ENCODE results near the gene GBX2. TPM values are rescaled to one million over a fixed set of nuclear protein-coding genes. Genes with fewer than 3 reads are reported as not detected.

GBX2 gene
- not detected for total RNA-seq

- Mint-ChIP-seq H3K36me3 (no peaks in the 10 kb centered on the region), H3K27ac (peak within 1 kb of the TSS in 1 of 2 donors; percentile 72), H3K9me3 (no peaks in the 10 kb centered on the region)
- DNase-seq (ENCODE audit: low spot score in 2 of 2) (peak in 1 of 2 donors; percentile 19), ATAC-seq (peak in 1 of 2 donors; percentile 55)
Observed at GRCh38 chr2:236168110-236169080, at the start of gene GBX2. Gene GBX2, minus strand, starts transcription at chr2:236168386. Its CDS starts 415 bp downstream, at chr2:236167971.

- H3K9me3 Mint-ChIP-seq = no peaks in the 10 kb centered on the region
- DNase-seq (ENCODE audit: low spot score in 2 of 2) = no peak
- H3K36me3 Mint-ChIP-seq = peaks cover 0 to 6% of the 10 kb centered on the region in 2 donors
- no peak overlapping the region for H3K27ac Mint-ChIP-seq
- ATAC-seq = no peak
Observed at GRCh38 chr2:236217926-236218325, 49.7 kb upstream of the GBX2 start.

DNA sequence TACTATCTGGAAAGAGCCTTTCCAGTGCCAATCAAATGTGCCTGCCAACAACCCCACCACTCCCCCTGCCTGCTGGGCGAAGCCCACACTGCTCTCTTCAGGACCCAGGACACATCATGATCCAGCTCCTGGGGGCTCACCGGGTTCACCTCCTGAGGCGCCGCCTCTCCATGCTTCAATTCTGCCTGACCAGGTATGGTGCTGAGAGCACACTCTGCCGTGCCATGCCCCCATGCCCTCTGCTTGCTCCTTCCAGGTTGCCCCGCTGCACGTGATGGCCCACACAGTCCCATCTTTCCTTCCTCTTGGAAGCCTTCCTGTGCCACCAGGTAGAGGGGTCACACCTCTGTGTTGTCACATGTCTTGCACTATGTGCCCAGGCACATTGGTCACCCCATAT lies 48.5 kb upstream of the GBX2 start:
- no peaks in the 10 kb centered on the region for H3K9me3 Mint-ChIP-seq
- ATAC-seq (no peak), DNase-seq (ENCODE audit: low spot score in 2 of 2) (no peak)
- peaks cover 0 to 6% of the 10 kb centered on the region in 2 donors for H3K36me3 Mint-ChIP-seq
- H3K27ac Mint-ChIP-seq = no peak overlapping the region

GRCh38 chr2:236215761-236216333 lies 47.7 kb upstream of the GBX2 start:
- Mint-ChIP-seq H3K27ac (no peak overlapping the region), H3K9me3 (no peaks in the 10 kb centered on the region), H3K36me3 (peaks cover 0 to 6% of the 10 kb centered on the region in 2 donors)
- ATAC-seq = no peak
- no peak for DNase-seq (ENCODE audit: low spot score in 2 of 2)

GRCh38 chr2:236215196-236215595 lies 47.0 kb upstream of the GBX2 start:
- DNase-seq (ENCODE audit: low spot score in 2 of 2) (no peak), ATAC-seq (no peak)
- peaks cover 0 to 6% of the 10 kb centered on the region in 2 donors for H3K36me3 Mint-ChIP-seq
- no peaks in the 10 kb centered on the region for H3K9me3 Mint-ChIP-seq
- no peak overlapping the region for H3K27ac Mint-ChIP-seq

GRCh38 chr2:236214376-236214995 lies 46.3 kb upstream of the GBX2 start:
- DNase-seq (ENCODE audit: low spot score in 2 of 2) (no peak), ATAC-seq (no peak)
- Mint-ChIP-seq H3K27ac (no peak overlapping the region), H3K36me3 (peaks cover 0 to 6% of the 10 kb centered on the region in 2 donors), H3K9me3 (no peaks in the 10 kb centered on the region)

DNA sequence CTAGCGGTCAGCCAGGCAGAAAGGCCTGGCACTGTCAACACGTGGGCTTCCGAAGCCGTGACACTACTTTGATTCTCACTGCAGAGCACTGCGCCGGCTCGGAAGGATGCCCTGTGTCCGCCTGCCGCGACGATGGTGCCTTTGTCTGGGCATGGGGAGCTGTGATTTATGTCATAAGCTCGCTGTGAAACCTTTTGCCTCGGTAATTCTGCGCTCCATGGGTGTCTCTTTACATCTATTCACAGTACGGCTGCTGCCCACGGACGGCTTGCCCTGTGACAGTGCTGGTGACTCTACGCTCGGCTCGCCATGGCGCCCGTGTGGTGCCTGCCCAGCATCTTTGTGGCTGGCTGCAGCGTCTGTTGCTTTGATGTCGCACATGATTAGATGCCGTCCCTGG lies 43.1 kb upstream of the GBX2 start:
- no peak for ATAC-seq
- H3K36me3 Mint-ChIP-seq = peaks cover 0 to 6% of the 10 kb centered on the region in 2 donors
- H3K9me3 Mint-ChIP-seq = peaks cover 0 to 7% of the 10 kb centered on the region in 2 donors
- no peak overlapping the region for H3K27ac Mint-ChIP-seq
- no peak for DNase-seq (ENCODE audit: low spot score in 2 of 2)

- no peak for ATAC-seq
- H3K27ac Mint-ChIP-seq = no peak overlapping the region
- peaks cover 0 to 6% of the 10 kb centered on the region in 2 donors for H3K36me3 Mint-ChIP-seq
- DNase-seq (ENCODE audit: low spot score in 2 of 2) = no peak
- H3K9me3 Mint-ChIP-seq = peaks cover 0 to 12% of the 10 kb centered on the region in 2 donors
Observed at GRCh38 chr2:236210536-236210935, 42.4 kb upstream of the GBX2 start.

DNA sequence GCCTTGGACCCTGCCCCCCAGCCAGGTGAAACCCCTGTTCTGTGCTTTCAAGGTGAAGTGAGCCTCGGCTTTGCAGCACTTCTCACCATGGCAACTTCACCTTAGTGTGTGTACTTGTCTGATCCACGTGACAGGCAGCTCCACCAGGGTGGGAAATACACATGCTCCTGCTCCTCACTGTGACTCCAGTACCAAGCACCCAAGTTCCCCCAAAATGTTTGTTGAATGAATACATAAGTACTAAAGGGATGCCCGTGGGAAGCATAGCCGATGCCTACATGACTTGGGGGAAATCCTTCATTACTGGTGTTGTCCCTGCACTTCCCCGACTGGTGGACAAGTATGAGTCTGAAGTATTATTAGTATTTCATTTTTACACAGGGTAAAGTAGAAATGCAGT lies 41.8 kb upstream of the GBX2 start:
- H3K36me3 Mint-ChIP-seq = peaks cover 0 to 6% of the 10 kb centered on the region in 2 donors
- DNase-seq (ENCODE audit: low spot score in 2 of 2) (no peak), ATAC-seq (no peak)
- no peak overlapping the region for H3K27ac Mint-ChIP-seq
- H3K9me3 Mint-ChIP-seq = peaks cover 0 to 12% of the 10 kb centered on the region in 2 donors

GRCh38 chr2:236209535-236209934 lies 41.3 kb upstream of the GBX2 start:
- no peak overlapping the region for H3K27ac Mint-ChIP-seq
- H3K36me3 Mint-ChIP-seq = peaks cover 0 to 6% of the 10 kb centered on the region in 2 donors
- ATAC-seq (no peak), DNase-seq (ENCODE audit: low spot score in 2 of 2) (no peak)
- H3K9me3 Mint-ChIP-seq = peaks cover 0 to 12% of the 10 kb centered on the region in 2 donors

DNA sequence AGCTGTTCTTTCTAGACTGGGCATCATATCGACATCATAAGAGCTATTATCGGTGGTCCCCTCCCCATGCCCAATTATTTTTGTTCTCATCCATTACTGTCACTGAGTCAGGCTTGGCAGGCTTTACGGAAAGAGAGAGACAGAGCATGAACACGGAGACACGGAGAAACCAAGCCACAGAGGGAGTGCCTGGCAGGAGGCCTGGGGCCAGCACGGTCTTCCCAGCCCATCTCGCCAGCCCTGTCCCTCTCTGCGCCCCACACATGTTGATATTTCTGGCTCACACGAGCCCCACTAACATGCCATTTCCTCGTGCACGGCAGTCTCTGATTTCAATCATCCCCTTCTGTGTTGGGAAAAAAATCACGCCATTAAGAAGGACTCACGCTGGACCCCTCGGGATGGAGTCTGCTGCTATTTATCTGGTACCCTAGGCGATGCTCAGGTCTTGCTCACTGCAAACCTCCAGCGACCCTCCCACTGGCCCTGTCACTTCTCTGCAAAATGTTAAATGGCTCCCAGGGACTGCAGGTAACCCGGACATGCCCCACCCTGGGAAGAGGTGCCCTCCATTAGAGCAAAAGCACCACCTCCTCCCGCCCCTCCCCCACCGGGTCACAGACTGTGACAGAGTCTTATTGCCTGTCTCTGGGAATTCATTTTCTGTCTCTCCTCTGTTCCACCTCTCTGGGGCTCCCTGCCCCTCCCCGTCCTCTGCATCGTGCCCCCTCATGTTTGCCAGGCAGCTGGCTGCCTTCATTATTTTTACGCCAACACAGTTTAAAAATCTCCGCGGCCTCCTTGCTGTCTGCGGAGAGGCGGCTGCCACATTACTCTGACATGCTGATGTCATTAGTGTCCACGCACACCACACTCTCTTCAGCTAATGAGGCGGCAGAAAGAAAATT lies 40.1 kb upstream of the GBX2 start:
- DNase-seq (ENCODE audit: low spot score in 2 of 2) = no peak
- Mint-ChIP-seq H3K27ac (no peak overlapping the region), H3K9me3 (peaks cover 0 to 12% of the 10 kb centered on the region in 2 donors), H3K36me3 (peaks cover 0 to 2% of the 10 kb centered on the region in 2 donors)
- ATAC-seq = no peak

DNA sequence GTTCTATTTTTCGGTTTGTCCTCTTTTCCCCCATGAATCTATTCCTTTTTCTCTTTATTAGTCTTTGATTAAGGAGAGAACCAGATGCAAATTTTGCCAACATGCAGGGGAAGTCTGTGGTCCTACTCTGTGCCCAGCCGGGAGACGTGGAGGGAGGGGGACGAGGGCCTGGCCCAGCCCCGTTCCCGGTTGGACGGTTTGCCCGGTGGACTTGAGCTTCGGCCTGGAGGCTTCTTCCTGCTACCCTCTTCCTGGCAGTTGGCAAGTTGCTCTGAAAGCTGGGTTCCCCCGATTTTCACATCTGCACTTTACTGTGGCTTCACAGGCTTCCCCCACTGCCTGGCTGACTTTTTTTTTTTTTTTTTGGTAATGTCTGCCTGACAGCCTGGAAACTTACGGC lies 39.3 kb upstream of the GBX2 start:
- Mint-ChIP-seq H3K36me3 (no peaks in the 10 kb centered on the region), H3K9me3 (peaks cover 0 to 12% of the 10 kb centered on the region in 2 donors), H3K27ac (no peak overlapping the region)
- ATAC-seq (no peak), DNase-seq (ENCODE audit: low spot score in 2 of 2) (no peak)

- Mint-ChIP-seq H3K27ac (no peak overlapping the region), H3K36me3 (no peaks in the 10 kb centered on the region), H3K9me3 (peaks cover 0 to 12% of the 10 kb centered on the region in 2 donors)
- ATAC-seq (no peak), DNase-seq (ENCODE audit: low spot score in 2 of 2) (no peak)
Observed at GRCh38 chr2:236205867-236206645, 37.9 kb upstream of the GBX2 start.

GRCh38 chr2:236204953-236205352 lies 36.8 kb upstream of the GBX2 start:
- no peak for DNase-seq (ENCODE audit: low spot score in 2 of 2)
- H3K27ac Mint-ChIP-seq = no peak overlapping the region
- ATAC-seq = no peak
- no peaks in the 10 kb centered on the region for H3K36me3 Mint-ChIP-seq
- H3K9me3 Mint-ChIP-seq = peaks cover 0 to 12% of the 10 kb centered on the region in 2 donors

DNA sequence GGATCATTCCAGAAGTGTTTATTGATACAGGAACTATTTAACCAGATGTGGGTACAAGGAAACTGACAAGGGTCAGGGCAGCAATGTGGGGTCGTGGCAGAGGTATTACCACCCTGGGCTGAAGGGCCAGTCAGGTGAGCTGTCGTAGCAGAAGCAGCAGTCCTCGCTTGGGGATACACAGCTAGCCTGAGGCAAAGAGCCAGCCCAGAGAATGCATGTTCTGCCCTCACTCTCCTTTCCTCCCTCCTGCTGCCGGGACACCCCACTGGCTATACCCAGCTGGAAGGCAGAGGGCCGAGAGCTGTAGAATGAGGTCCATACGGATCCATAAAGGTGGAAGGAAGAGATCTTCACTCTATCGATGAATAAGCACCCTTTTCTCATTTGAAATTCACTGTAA lies 32.2 kb upstream of the GBX2 start:
- DNase-seq (ENCODE audit: low spot score in 2 of 2) (no peak), ATAC-seq (no peak)
- H3K36me3 Mint-ChIP-seq = no peaks in the 10 kb centered on the region
- no peak overlapping the region for H3K27ac Mint-ChIP-seq
- no peaks in the 10 kb centered on the region for H3K9me3 Mint-ChIP-seq

GRCh38 chr2:236196366-236196765 lies 28.2 kb upstream of the GBX2 start:
- no peaks in the 10 kb centered on the region for H3K9me3 Mint-ChIP-seq
- ATAC-seq (no peak), DNase-seq (ENCODE audit: low spot score in 2 of 2) (no peak)
- H3K36me3 Mint-ChIP-seq = no peaks in the 10 kb centered on the region
- H3K27ac Mint-ChIP-seq = no peak overlapping the region
